Lung microvascular endothelial cell (primary cell): Measurements from ENCODE around the gene ISOC2. TPM values are rescaled to one million over a fixed set of nuclear protein-coding genes. Genes with fewer than 3 reads are reported as not detected.

Source experiments
- DNase-seq, 2 donors: peaks; one replicate each; pipeline versions ENCODE4 v3.0.0 to v3.0.0-alpha.2; 2010; ENCODE audit warnings: low read depth in 2 of 2
- total RNA-seq: library from RNA; depleted of rRNA; stranded (reverse); fragments of >200 nt; gene quantifications from 2 replicates; pipeline ENCODE4 v1.2.1, GENCODE V29; 2014

The ISOC2 gene
- total RNA-seq, 1 donor from 2014 or later: 60.7 TPM

DNA sequence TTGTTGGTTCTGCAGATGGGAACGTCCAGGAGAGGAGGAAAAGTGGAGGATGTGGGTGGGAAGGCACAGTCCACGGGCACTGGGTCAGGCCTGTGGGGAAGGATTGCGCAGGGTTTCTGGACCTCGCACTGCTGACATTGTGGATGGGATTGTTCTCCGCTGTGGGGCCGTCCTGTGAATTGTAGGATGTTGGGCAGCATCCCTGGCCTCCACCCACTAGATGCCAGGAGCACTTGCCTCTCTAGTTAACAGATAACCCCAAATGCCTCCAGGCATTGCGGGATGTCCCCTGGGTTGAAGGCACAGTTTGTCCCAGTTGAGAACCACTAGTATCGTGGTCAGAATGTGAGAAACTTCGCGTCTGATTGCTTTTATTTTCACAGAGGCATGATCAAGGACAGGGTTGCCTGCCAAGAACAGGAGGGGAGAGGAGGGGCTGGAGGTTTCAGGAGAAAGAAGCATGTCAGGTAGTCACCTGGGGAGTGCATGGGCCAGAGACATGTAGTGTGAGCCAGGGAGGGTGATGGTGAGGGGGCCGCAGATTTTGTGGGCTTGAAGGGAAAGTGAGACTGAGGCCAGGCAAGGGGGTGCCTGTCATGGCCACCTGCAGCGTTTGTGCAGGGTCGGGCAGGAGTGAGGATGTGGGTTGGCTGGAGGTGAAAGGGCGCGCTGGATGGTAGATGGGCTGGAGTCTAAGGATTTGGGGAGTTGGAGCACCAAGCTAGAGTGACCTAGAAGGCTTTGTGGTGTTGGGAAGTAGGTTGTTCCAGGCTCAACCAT lies 18.2 kb upstream of the ISOC2 start:
- DNase-seq: no peak

DNA sequence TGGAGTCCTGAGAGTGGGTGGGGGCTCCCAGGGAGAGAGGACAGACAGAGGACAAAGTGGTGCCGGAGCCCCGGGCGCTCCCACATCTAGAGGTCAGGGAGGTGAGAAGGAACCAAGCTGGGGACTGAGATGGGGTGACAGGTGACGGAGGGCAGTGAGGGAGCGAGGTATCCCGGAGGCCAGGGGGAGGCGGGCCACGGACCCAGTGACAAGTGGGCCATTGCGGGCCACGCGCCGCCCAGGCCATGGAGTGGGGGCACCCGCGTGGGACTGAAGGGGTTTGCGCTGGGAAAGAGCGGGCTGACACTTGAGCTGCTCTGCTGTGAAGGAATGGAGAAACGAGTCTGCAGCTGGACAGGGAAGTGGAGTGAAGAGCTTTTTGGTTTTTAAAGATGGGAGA lies 17.6 kb upstream of the ISOC2 start:
- no peak for DNase-seq

DNA sequence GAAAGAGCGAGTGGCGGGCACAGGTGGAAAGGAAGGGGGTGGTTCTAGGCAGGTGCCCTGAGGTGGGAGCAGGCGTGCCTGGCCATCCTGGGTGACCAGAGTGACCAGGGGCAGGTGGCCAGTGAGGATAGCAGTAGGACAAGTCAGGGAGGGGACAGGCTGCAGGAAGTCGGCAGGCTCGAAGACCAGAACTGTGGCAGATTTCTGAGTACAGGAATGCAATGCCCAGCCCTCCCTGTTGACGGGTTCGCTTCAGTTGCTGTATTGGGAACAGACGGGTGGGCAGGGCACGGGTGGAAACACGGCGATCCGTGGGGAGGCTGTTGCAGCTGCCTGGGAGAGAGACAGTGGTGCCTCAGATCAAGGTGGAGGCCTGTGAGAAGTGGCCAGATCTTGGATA lies 16.9 kb upstream of the ISOC2 start:
- DNase-seq: no peak

DNA sequence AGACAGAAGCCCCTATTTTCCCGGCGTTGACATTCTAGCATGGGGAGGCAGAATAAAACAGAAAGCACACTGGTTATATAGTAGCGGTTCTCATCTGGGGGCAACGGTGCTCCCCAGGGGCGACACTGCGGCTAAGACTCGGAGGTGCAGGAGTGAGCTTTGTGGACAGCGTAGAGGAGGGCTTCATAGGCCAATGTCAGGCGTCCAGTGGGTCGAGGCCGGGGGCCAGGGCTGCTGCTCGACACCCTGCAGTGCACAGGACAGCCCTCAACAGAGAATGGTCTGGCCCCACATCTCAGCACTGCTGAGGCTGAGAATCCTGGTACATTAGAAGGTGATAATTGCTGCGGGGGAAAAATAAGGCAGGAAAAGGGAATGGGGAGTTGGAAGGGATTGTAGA lies 16.5 kb upstream of the ISOC2 start:
- no peak for DNase-seq

DNA sequence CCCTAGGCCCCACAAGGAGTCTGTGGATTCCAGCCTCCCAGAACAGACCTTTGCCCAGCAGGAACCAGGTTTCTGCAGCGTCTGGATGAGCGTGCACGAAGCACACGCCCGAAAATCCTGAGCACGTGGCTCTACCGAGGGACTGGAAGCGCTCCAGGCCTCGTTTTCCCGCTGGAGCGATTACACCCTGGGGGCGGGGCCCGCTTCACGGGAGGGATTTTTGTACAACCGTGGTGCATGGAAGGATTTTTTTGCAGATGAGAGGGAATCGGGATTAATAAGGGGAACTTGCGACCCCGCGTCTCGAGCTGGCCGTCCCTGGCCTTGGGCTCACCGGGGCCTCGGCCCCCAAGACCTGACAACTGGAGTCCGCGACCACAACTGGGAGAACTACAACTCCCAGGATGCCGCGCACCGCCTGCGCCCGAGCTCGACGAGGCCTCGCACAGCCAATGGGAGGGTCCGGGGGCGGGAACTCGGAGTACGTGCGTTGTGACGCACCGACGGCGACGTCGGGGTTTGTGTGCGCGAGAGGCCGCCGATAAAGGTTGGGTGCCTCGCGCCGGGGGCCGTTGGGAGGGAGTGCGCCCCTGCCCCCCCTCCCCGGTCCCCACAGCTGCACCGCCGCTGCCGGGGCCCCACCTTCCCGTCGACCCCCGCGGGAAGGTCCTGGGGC lies 14.8 kb upstream of the ISOC2 start, which contains the start of gene ZNF628:
Gene ZNF628, plus strand, starts transcription at position 518 of the 676 bp plus-strand sequence. CDS start 3,294 bp downstream, outside the sequence.
- peak; percentile 99 for DNase-seq

DNA sequence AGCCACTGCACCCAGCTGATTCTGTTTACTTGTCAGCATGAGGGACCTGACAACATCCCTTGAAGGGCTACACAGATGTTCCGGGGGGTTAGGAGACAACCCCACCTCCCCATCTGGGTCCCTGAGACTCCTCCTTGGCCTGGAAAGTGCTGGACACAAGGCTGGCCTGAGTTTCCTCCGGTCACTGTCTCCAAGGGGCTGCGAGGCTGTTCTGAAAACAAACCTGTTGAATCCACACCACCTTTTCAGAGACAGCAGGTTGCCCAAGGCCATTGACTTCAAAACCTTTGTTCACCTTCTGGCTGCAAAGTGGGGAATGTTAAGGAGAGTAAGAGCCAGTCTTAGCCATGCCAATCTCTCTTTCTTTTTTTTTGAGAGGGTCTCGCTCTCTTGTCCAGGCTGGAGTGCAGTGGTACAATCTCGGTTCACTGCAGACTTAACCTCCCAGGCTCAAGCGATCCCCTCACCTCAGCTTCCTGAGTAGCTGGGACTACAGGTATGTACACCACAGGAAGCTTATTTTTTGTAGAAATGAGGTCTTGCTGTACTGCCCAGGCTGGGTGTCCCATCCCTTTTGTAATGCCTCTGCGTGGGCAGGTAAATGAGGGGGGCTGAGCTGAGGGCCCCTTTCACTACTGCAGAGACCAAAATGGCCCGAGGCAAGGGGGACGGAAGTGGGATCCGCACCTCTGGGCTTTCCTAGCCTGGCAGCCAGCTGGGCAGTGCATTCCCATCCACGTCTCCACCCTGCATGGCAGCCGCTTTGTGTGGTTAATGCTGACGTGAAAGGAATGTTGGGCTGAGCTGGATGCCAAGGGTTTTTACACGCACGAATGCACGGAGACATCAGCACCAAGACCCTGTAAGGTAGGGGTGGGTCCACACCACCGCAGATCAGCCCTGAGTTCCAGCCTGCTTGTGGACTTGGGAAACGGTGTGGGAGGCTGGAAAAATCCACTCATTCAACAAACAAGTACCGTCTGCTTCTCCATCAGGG lies 13.1 kb upstream of the ISOC2 start:
- DNase-seq: no peak

DNA sequence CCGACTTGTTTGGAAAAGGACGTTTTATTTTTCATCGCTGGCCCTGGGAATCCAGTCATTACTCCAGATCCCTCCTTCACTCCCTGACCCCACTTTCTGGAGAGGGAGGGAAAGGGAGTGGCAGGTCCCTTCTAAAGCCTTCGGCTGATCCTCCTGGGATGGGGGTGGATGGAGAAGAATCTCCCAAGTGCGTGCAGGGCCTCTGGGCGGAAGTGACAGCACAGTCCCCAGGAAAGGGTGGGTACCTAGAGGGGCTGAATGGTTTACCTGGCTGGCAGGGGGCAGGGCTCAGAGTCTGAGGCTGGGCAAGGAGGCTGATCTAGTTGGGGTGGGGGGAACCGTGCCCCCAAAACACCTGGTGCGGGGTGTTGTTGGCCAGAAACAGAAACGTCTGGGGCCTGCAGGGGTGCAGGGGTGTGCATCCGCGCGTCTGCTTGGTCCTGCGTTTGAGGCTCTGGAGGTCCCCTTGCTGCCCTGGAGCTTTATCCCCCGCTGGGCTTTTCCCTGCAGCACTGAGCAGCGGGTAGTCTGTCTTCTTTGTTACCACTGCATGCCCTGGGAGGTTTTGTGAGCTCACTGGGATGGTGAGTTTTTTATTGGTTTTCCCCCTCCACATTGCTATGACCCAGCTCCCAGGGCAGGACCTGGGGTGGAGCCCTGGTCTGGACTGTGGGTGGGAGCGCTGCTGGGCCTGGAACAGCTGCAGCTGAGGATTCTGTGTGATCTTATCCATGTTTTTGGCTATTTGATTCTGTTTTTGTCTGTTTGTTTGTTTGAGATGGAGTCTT lies 12.0 kb upstream of the ISOC2 start:
- DNase-seq: no peak

DNA sequence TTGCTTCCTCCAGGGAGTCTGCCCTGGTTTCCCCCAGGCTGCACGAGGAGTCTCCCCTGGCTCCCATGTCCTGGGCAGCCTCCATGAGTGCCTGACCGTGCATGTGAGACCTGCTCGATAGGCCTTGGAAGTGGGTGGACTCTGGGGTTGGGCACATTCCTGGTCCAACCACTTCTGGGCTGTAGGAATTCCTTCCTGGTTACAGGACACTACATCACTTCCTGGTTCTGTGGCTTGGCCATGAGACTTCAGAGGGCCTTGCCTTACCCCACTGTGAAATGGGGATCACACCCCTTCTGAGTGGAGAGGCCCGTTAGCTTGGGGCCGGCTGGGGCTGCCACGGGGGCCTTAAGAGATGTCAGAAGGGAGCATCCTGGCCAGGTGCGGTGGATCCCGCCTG lies 11.0 kb upstream of the ISOC2 start:
- no peak for DNase-seq

DNA sequence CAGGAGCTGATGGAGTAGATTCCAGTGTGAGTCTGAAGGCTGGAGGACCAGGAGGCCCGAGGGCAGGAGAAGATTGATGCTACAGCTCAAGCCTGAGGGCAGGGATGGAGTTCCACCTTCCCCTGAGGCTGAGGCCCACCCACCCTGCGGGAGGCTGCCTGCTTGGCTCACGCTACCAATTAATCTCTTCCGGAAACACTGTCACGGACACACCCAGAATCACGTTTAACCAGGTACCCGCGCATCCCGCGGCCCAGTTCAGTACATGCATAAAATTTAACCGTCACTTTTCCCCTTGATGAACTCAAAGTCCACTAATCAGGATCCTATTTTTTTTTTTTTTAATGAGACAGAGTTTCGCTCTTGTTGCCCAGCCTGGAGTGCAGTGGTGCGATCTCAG lies 9.8 kb upstream of the ISOC2 start:
- DNase-seq: no peak

DNA sequence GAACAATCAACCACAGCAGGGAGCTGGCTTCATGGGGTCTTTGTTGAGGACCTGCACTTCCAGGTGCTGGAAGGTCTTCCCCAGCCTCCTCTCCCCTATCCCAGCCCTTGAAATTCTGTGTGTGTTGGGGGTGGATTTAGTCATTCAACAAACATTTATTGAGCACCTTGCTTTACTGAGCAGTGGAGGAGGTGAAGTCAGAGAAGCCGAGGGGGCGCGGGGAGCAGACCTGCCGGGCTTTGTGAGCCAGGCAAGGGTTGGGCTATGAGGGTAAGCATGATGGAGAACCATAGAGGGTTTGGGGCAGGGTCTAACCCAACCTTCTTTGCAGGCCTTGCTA lies 6.6 kb upstream of the ISOC2 start:
- DNase-seq: no peak

DNA sequence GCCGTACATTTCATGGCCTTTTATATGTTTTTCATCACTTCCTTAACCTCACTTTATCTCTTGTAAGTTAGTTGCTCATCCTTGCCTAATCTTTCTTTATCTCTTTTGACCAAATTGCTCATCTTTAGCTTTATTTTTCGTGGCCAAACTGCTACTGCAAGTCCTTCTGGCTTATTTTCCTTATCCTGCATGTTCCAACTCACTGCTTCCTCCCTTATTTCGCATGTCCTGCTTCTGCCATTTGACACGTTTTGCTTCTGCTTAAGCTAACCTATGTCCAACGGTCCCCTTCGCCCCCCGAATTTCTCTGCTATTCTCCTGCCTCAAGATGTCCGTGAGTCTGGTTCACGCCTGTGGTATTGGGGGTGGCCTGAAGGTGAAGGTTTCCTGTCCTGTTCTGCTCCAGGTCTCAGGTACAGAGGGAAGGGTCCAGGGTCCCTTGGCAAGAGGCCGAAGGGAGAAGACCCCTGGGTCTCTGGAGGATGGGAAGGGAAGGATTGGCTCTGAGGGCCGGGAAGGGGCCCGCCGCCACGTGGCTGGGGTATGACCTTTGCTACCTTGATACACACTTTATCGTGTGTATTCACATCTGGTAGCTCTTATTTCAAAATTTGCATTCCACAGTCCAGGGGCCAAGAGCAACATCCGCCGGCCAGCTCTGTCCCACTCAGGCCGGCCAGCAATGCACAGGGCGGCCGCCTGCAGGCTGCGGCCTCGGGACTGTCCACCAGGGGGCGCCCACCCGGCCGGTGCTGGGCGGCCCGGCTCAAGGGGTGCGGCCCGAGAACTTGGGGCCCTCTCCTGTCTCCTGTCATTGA lies 6.0 kb upstream of the ISOC2 start:
- DNase-seq: peak; percentile 45 to 86

DNA sequence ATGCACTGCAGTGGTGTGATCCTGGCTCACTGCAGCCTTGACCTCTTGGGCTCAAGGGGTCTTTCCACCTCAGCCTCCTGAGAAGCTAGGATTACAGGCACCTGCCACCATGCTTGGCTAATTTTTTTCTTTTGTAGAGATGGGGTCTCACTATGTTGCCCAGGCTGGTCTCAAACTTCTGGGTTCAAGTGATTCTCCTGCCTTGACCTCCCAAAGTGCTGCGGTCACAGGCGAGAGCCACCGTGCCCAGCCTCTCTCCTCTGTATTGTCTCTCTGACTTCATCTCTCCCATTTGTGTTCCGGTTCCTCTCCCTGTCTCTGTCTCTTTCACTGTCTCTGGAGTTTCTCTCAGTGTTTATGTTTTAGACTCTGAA lies 4.8 kb upstream of the ISOC2 start:
- DNase-seq: no peak

DNA sequence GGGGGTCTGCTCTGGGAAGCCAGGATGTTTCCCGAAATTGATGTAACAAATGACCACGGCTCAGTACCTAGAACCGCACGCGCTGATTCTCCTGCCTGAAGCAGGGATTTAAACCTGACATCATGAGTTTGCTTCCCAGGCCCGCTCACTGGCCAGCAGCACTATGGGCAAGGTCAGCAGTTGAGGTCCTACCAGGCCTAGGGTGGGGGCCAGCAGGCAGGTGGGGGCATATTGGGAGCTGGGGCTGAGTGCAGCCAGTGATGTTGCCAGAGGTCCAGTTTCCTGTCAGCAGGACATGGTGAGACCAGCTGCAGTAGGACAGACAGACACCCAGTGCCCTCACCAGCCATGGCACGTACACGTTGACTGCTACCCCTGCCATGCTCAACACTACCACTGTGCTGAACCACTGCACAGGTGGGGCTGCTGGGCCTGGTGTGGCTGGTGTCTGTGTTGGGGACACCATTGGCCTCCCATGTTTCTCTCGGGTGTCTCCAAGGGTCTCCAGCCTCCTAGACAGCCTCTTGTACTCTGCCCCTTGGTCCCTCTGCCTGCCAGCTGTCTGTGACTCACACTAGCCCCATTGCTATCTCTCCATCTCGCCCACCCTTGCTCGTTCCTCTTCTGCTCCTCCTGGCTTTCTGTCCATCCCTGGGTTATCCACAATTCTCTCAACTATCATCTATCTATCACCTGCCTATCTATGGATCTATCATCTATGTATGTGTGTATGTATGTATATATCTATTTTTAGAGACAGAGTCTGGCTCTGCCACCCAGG lies 4.2 kb upstream of the ISOC2 start:
- no peak for DNase-seq

DNA sequence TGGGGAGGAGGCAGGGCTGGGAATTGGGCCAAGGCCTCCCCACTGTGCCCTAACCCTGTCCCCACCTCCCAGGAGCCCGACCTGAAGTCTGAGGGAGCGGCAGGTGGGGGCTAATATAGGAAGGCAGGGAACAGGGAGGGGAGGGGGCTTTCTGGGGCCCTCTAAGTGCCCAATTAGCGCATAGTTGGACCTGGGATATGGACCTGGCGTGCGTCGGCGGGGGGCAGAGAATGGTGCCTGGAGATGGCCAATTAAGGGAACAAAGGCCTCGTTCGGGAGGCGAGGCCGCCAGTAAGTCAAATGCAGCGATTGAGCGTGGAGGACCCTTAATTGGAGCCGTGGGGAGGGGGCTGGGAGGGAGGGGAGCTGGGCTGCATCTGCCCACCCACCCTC lies 3.2 kb upstream of the ISOC2 start, which contains the start of gene C19orf85:
Gene C19orf85, minus strand, starts transcription at position 90 of the 393 bp plus-strand sequence. CDS start 197 bp downstream, outside the sequence.
- DNase-seq: no peak

DNA sequence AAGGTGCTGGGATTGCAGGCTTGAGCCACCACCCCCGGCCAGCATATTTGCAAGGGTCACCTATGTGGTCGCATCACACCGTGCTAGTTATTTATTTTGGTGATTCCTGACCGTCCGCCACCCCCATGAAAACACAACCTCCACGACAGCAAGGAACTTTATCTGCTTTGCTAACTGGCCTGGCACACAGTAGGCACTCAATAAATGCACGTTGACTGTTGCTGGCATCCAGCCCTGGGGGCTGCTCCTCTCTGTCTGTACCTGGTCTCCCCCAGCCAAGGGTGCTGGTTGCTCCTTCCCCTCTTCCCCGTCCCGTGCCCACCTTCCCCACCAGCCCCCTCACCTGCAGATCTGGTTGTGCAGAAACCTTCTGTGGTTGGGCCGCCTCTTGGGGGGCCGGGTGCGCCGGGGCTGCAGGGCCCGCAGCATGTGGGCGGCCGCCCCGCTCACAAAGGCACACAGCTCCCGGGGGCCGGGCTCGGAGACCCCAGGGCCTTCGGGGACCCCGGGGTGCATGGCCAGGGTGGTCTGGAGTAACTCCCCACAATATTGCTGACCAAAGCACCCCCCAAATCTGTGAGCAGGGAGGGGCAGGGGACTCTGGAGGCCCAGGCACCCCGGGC lies 2.7 kb upstream of the ISOC2 start:
- DNase-seq: no peak

DNA sequence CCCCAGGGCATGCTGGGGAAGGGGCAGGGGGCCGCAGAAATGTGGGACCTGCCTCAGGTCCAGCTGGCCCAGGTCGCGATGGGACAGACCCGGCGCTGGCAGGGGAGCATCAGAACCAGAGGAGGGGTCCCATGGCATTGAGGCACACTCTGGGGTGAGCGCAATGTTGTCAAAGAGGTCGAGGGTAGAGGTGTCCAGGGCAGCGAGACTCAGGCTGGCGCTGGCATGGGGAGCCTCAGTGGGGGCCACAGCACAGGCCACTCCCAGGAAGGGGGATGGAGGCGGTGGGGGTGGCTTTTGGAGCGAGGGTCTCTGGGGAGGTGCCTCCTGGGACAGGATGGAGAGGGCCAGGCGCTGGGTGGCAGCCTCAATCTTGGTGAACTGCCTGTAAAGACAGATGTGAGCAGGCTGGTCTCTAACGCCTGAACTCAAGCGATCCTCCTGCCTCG lies 2.2 kb upstream of the ISOC2 start:
- DNase-seq: no peak

DNA sequence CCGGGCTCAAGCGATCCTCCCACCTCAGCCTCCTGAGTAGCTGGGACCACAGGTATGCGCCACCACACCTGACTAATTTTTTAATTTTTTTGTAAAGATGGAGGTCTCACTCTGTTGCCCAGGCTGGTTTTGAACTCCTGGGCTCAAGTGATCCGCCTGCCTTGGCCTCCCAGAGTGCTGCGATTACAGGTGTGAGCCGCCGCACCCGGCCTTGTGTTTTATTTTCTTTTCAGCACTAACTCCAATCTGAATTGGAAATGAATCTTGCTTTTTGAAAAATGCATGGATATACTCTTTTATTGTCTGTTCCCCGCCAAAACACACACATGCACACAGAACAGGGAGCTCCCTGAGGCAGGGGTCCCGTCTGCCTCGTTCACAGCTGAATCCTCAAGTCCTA lies 1.3 kb upstream of the ISOC2 start:
- DNase-seq: no peak

DNA sequence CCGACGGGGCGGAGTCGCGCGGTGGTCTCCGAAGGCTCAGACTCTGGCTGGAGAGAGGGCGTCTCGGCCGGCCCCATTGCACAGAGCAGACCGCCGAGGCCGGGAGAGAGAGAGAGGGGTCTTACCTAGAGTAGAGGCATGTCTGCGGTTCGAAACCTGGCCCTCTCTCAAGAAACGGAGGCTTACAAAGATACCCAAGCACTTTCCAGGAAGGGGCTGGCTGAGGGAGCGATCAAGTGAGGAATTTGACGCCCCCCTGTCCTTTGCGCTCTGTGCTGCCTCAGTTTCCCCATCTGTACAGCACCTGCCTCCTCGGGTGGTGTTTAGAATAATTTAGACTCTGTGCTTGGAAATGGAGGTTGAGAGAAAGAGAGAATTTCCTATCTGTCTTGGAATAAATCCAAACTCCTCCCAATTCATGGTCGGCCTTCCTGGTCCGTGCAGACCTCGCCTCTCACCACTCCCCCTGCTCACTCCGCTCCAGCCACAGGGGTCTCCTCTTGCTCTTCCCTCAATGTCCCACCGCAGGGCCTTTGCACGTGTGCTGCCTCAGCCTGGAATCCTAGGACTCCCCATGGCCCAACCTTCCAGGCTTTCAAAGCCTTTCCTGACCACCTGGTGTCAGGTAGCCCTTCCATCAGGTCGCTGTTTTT lies 658 bp upstream of the ISOC2 start:
- DNase-seq: peak; percentile 54 to 85
